ENCODE results near the gene ARHGAP44. TPM values are rescaled to one million over a fixed set of nuclear protein-coding genes. Genes with fewer than 3 reads are reported as not detected.

The ARHGAP44 gene
- total and polyA plus RNA-seq, 2 of the 8 experiments (the other 6 are each of a cell fraction or from before 2014, with no cell fraction given): 6.2 to 22.2 TPM

GRCh38 chr17:12790249-12791106 is 1.2 kb downstream of the ARHGAP44 start (continued):
- TF ChIP-seq CHD2 (IDR thresholded peaks at IDR 0.05; ENCODE audit: low read length) (no peak), GABPA (IDR thresholded peaks at IDR 0.05; ENCODE audit: borderline replicate concordance, insufficient read depth, low read length) (no peak), KDM4A (IDR thresholded peaks at IDR 0.05; ENCODE audit: low read depth, low read length, severe bottlenecking) (no peak), BACH1 (IDR thresholded peaks at IDR 0.05; ENCODE audit: low read length) (no peak), NANOG (IDR thresholded peaks at IDR 0.05; ENCODE audit: insufficient read depth, low read depth, low read length, poor library complexity, severe bottlenecking) (no peak), SP1 (IDR thresholded peaks at IDR 0.05; ENCODE audit: low read depth, low read length) (no peak), SIN3A (conservative IDR thresholded peaks at IDR 0.05 in 1 of 2, IDR thresholded peaks at IDR 0.05 in 1 of 2; ENCODE audit: low read depth in 1 of 2, low read length in 2 of 2) (0 out of 4 replicates have a peak, but pooled peaks of 1 of the 2 experiments have one; percentile 49), SRF (IDR thresholded peaks at IDR 0.05; ENCODE audit: low read depth, low read length) (no peak)

Data from H1 (cell line).